ENCODE data around the gene MSMP.

GRCh38 chr9:35737143-35737542 lies 16.9 kb downstream of the MSMP start:
- TF ChIP-seq CTCF (IDR thresholded peaks at IDR 0.05; ENCODE audit: poor library complexity) (no peak), EZH2 (IDR thresholded peaks at IDR 0.05; ENCODE audit: borderline replicate concordance) (no peak)
